Activated gamma-delta T cell (primary cell): ENCODE measurements around the gene MOSPD3.
"Not testable (repeated sequence)": the region's sequence is repeated elsewhere in the genome, so short reads cannot be mapped to it uniquely, and the experiment has no call there.

Experiments used
- DNase-seq: peaks from one replicate; lab custom pipeline; 2025; lab: John Stamatoyannopoulos, UW
- total RNA-seq, 2 donors: gene quantifications; one replicate each; lab custom pipeline; 2026; lab: John Stamatoyannopoulos, UW

MOSPD3 gene
- total RNA-seq: 6.8 to 7.8 reads per million in 2 donors

GRCh38 chr7:100611983-100612729, at the start of gene MOSPD3:
Gene MOSPD3, plus strand, starts transcription at chr7:100612540. Its CDS starts 252 bp downstream, at chr7:100612792.
- peak; percentile 96 for DNase-seq

- DNase-seq: no peak
Observed at GRCh38 chr7:100563100-100563564, 49.2 kb upstream of the MOSPD3 start.

- DNase-seq: no peak
Observed at GRCh38 chr7:100563809-100564400, 48.4 kb upstream of the MOSPD3 start.

GRCh38 chr7:100564405-100564804, 47.9 kb upstream of the MOSPD3 start:
- DNase-seq: not testable (repeated sequence)

GRCh38 chr7:100565133-100565571, 47.2 kb upstream of the MOSPD3 start:
- no peak for DNase-seq

- no peak for DNase-seq
Observed at GRCh38 chr7:100566018-100566531, 46.3 kb upstream of the MOSPD3 start.

- no peak for DNase-seq
Observed at GRCh38 chr7:100567031-100567730, 45.2 kb upstream of the MOSPD3 start.

- DNase-seq: no peak
Observed at GRCh38 chr7:100567751-100568175, 44.6 kb upstream of the MOSPD3 start.

- no peak for DNase-seq
Observed at GRCh38 chr7:100568176-100568895, 44.0 kb upstream of the MOSPD3 start.

GRCh38 chr7:100568896-100569844, 43.2 kb upstream of the MOSPD3 start:
- peak; percentile 44 for DNase-seq

- DNase-seq: no peak
Observed at GRCh38 chr7:100570954-100571828, 41.1 kb upstream of the MOSPD3 start.

- DNase-seq: no peak
Observed at GRCh38 chr7:100571829-100572116, 40.6 kb upstream of the MOSPD3 start.

- no peak for DNase-seq
Observed at GRCh38 chr7:100572281-100572948, 39.9 kb upstream of the MOSPD3 start.

GRCh38 chr7:100572949-100573675, 39.2 kb upstream of the MOSPD3 start:
- no peak for DNase-seq

GRCh38 chr7:100573691-100574361, 38.5 kb upstream of the MOSPD3 start, which contains the start of gene SAP25:
Gene SAP25, minus strand, starts transcription at chr7:100573900. Its CDS starts 158 bp downstream, at chr7:100573742.
- DNase-seq: no peak

- no peak for DNase-seq
Observed at GRCh38 chr7:100574362-100575205, 37.8 kb upstream of the MOSPD3 start.

- no peak for DNase-seq
Observed at GRCh38 chr7:100575206-100575631, 37.1 kb upstream of the MOSPD3 start.
